GM21529 (cell line): ENCODE data around the gene GSG1L.

Source experiments
- ATAC-seq: cut with Tn5 transposase; IDR thresholded peaks from one replicate; pipeline ENCODE4 v1.9.1; 2021; ENCODE audit not compliant: unreplicated experiment

GSG1L gene

GRCh38 chr16:28092721-28093384 is 29.3 kb upstream of the GSG1L start:
- no peak for ATAC-seq

- ATAC-seq = no peak
Observed at GRCh38 chr16:28091656-28092055, 28.1 kb upstream of the GSG1L start.

- ATAC-seq = no peak
Observed at GRCh38 chr16:28090646-28091377, 27.3 kb upstream of the GSG1L start.

- no peak for ATAC-seq
Observed at GRCh38 chr16:28089992-28090365, 26.5 kb upstream of the GSG1L start.

- ATAC-seq = no peak
Observed at GRCh38 chr16:28089205-28089991, 25.9 kb upstream of the GSG1L start.

- ATAC-seq = no peak
Observed at GRCh38 chr16:28087675-28088300, 24.3 kb upstream of the GSG1L start.

- no peak for ATAC-seq
Observed at GRCh38 chr16:28087140-28087660, 23.7 kb upstream of the GSG1L start.

- no peak for ATAC-seq
Observed at GRCh38 chr16:28086186-28087139, 22.9 kb upstream of the GSG1L start.

- ATAC-seq = no peak
Observed at GRCh38 chr16:28085389-28086171, 22.1 kb upstream of the GSG1L start.

GRCh38 chr16:28084209-28084608 is 20.7 kb upstream of the GSG1L start:
- no peak for ATAC-seq

- no peak for ATAC-seq
Observed at GRCh38 chr16:28082624-28083023, 19.1 kb upstream of the GSG1L start.

GRCh38 chr16:28081391-28081968 is 18.0 kb upstream of the GSG1L start:
- no peak for ATAC-seq

- no peak for ATAC-seq
Observed at GRCh38 chr16:28078261-28078660, 14.7 kb upstream of the GSG1L start.

GRCh38 chr16:28073836-28074235 is 10.3 kb upstream of the GSG1L start:
- ATAC-seq = no peak

GRCh38 chr16:28072087-28072486 is 8.6 kb upstream of the GSG1L start:
- no peak for ATAC-seq

- ATAC-seq = no peak
Observed at GRCh38 chr16:28069971-28070794, 6.7 kb upstream of the GSG1L start.

GRCh38 chr16:28068976-28069375 is 5.5 kb upstream of the GSG1L start:
- no peak for ATAC-seq
